Small intestine (tissue), 7 donors: ENCODE measurements around the gene ERAL1. TPM values are rescaled to one million over a fixed set of nuclear protein-coding genes. Genes with fewer than 3 reads are reported as not detected.
"Not testable (repeated sequence)": the region's sequence is repeated elsewhere in the genome, so short reads cannot be mapped to it uniquely, and the experiment has no call there.

Experiments
- DNase-seq, 2 donors: peaks; one replicate each; pipeline versions ENCODE4 v3.0.0 to v3.0.0-alpha.2; 2013
- FAIRE-seq: peaks from 2 replicates; lab custom pipeline; 2012; peaks lifted over from hg19 to GRCh38; lab: Jason Lieb, UNC
- H3K27ac ChIP-seq, 3 donors: one replicate each; pipeline ENCODE4 v1.5.1; 2013; ENCODE audit warnings: low read length in 2 of 3, mild to moderate bottlenecking in 2 of 3, control low read depth in 1 of 3, inconsistent platforms in 1 of 3, low read depth in 1 of 3, moderate library complexity in 1 of 3
- H3K27me3 ChIP-seq, 3 donors: one replicate each; pipeline ENCODE4 v1.6.1; 2013; ENCODE audit warnings: low read length in 3 of 3, inconsistent platforms in 1 of 3; ENCODE audit not compliant: control insufficient read depth in 3 of 3, insufficient read depth in 3 of 3
- H3K36me3 ChIP-seq, 3 donors: one replicate each; pipeline ENCODE4 v1.6.1; 2013; ENCODE audit warnings: low read length in 3 of 3, inconsistent platforms in 1 of 3, low read depth in 1 of 3, mild to moderate bottlenecking in 1 of 3, moderate library complexity in 1 of 3; ENCODE audit not compliant: control insufficient read depth in 3 of 3, insufficient read depth in 2 of 3
- H3K4me1 ChIP-seq, 3 donors: one replicate each; pipeline ENCODE4 v1.6.1; 2013; ENCODE audit warnings: low read length in 2 of 3, inconsistent platforms in 1 of 3, low read depth in 1 of 3, mild to moderate bottlenecking in 1 of 3, moderate library complexity in 1 of 3; ENCODE audit not compliant: control insufficient read depth in 3 of 3, insufficient read depth in 2 of 3
- H3K4me3 ChIP-seq, 3 donors: one replicate each; pipeline ENCODE4 v1.5.1; 2013; ENCODE audit warnings: low read length in 3 of 3, control low read depth in 1 of 3, inconsistent platforms in 1 of 3, low read depth in 1 of 3, mild to moderate bottlenecking in 1 of 3, moderate library complexity in 1 of 3
- H3K9me3 ChIP-seq, 2 donors: one replicate each; pipeline ENCODE4 v1.6.1; 2013; ENCODE audit warnings: low read depth in 1 of 2, low read length in 1 of 2; ENCODE audit not compliant: control insufficient read depth in 2 of 2, insufficient read depth in 1 of 2
- WGBS, 3 donors: extraction: QIAGEN DNeasy Blood & Tissue Kit; methylation state at CpG; one replicate each; pipeline ENCODE4 v1.1.7; 2013; 5-methylcytosine and 5-hydroxymethylcytosine counted together
- polyA plus RNA-seq, 4 donors: library from polyadenylated mRNA; stranded (reverse) in 3 of 4; unstranded in 1 of 4; fragments of 200-250 nt in 3 of 4; fragments of 120-200 nt in 1 of 4; gene quantifications; one replicate each; pipeline versions ENCODE4 v1.2.1 to v1.2.3, GENCODE V29; 2013
- donor health status: healthy with polysubstance abuse.
- donor health status: control.
- donor health status: control.
- donor health status: Bipolar disorder and iron deficiency.
- donor health status: healthy.

Gene ERAL1
- polyA plus RNA-seq, 4 donors: 38.5 to 48.9 (median 46.7) TPM

DNA sequence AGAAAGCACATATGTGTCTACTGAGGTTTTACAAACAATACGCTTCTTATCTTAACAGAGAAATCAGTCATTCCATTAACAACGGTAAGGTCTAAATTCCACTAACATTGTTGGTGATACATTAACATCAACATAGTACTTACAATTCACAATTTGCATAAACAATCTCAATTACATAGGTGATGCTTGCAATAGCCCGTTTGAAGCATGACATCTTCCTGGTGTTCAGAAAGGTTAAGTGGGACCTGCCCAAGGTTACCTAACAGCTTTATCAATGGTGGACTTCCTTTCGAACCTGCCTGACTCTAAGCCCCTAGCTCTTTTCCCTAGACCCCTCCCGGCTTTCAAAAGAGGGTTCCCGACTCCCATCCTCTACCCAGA is 12.9 kb upstream of the ERAL1 start:
- H3K27ac ChIP-seq: peak overlapping the region; percentile 97 to 98 (median 98)
- H3K27me3 ChIP-seq: no peaks in the 10 kb centered on the region
- peak; percentile 76 to 87 for DNase-seq

GRCh38 chr17:28842282-28843012 is 12.4 kb upstream of the ERAL1 start, which contains the start of gene FAM222B:
TSS of gene FAM222B (minus strand) at chr17:28842790. CDS start at chr17:28766667, 76,123 bp downstream.
- Histone ChIP-seq H3K27me3 (no peaks in the 10 kb centered on the region), H3K4me3 (peak within 1 kb of the TSS; percentile 86 to 100 (median 95)), H3K9me3 (no peaks in the 10 kb centered on the region), H3K27ac (peak within 1 kb of the TSS; percentile 97 to 98 (median 98)), H3K4me1 (peaks cover 0 to 11% (median 2%) of the 10 kb centered on the region in 3 donors), H3K36me3 (peaks cover 0 to 8% (median 4%) of the 10 kb centered on the region in 3 donors)
- no peak for FAIRE-seq
- DNase-seq: peak; percentile 82 to 92
- WGBS, 3 donors: 0 to 1% (median 1%) methylated on average over 42 to 44 of the region's 44 CpGs

More for the DNA sequence above, 12.9 kb upstream of the ERAL1 start:
- WGBS, 3 donors: 1 to 3% (median 2%) methylated on average over 6 of the region's 6 CpGs
- Histone ChIP-seq H3K4me1 (peaks cover 0 to 11% (median 2%) of the 10 kb centered on the region in 3 donors), H3K36me3 (peaks cover 0 to 8% (median 4%) of the 10 kb centered on the region in 3 donors), H3K4me3 (peak overlapping the region; percentile 86 to 100 (median 95)), H3K9me3 (no peaks in the 10 kb centered on the region)
- no peak for FAIRE-seq

- Histone ChIP-seq H3K36me3 (peaks cover 0 to 8% (median 0%) of the 10 kb centered on the region in 3 donors), H3K4me3 (no peak overlapping the region), H3K4me1 (peaks cover 0 to 11% (median 2%) of the 10 kb centered on the region in 3 donors), H3K27ac (no peak overlapping the region), H3K9me3 (no peaks in the 10 kb centered on the region), H3K27me3 (no peaks in the 10 kb centered on the region)
- FAIRE-seq (no peak), DNase-seq (no peak)
- 82 to 92% (median 87%) methylated on average over 6 of the region's 6 CpGs for WGBS, 3 donors
Observed at GRCh38 chr17:28843816-28844148, 11.0 kb upstream of the ERAL1 start.

- DNase-seq: no peak
- FAIRE-seq: no peak
- no peaks in the 10 kb centered on the region for H3K27me3 ChIP-seq
- 82 to 92% (median 85%) methylated on average over 10 of the region's 10 CpGs for WGBS, 3 donors
- no peaks in the 10 kb centered on the region for H3K9me3 ChIP-seq
- no peak overlapping the region for H3K27ac ChIP-seq
- H3K4me3 ChIP-seq: no peak overlapping the region
- peaks cover 0 to 4% (median 0%) of the 10 kb centered on the region in 3 donors for H3K4me1 ChIP-seq
- no peaks in the 10 kb centered on the region for H3K36me3 ChIP-seq
Observed at GRCh38 chr17:28846231-28846630, 8.6 kb upstream of the ERAL1 start.

DNA sequence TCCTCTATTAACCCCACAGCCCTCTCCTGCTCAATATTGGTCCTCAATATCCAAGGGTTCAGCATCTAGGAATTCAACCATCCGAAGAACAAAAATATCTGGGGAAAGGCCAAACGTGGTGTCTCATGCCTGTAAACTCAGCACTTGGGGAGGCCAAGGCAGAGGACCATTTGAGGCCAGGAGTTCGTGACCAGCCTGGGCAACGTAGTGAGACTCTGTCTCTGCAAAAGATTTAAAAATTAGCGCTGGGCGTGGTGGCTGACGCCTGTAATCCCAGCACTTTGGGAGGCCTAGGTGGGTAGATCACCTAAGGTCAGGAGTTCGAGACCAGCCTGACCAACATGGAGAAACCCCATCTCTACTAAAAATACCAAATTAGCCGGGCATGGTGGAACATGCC is 8.1 kb upstream of the ERAL1 start:
- WGBS, 3 donors: 88 to 93% (median 92%) methylated on average over 9 of the region's 9 CpGs
- H3K4me1 ChIP-seq, FAIRE-seq, DNase-seq, H3K4me3 ChIP-seq, H3K36me3 ChIP-seq, H3K9me3 ChIP-seq, H3K27ac ChIP-seq, H3K27me3 ChIP-seq: not testable (repeated sequence)

DNA sequence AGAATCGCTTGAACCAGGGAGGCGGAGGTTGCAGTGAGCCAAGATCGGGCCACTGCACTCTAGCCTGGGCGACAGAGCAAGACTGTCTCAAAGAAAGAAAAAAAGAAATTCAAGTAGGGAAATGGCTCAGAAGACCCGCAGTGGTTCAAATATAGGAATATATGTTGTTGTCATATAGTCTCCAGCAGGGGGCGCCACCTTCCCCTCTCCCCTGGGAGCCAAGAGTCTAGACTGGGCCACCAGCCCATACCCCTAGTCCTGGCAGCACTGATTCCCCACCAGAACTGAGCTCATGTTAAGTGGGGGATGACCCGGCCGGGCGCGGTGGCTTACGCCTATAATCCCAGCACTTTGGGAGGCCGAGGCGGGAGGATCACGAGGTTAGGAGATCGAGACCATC is 6.1 kb upstream of the ERAL1 start:
- H3K4me3 ChIP-seq, H3K36me3 ChIP-seq, FAIRE-seq, H3K4me1 ChIP-seq, H3K9me3 ChIP-seq, H3K27ac ChIP-seq, H3K27me3 ChIP-seq: not testable (repeated sequence)
- WGBS, 3 donors: 81 to 86% (median 81%) methylated on average over 15 of the region's 15 CpGs
- peak; percentile 40 to 50 for DNase-seq

- Histone ChIP-seq H3K27me3 (no peaks in the 10 kb centered on the region), H3K27ac (no peak overlapping the region), H3K4me1 (peaks cover 0 to 3% (median 0%) of the 10 kb centered on the region in 3 donors), H3K9me3 (no peaks in the 10 kb centered on the region), H3K36me3 (no peaks in the 10 kb centered on the region), H3K4me3 (no peak overlapping the region)
- 81 to 89% (median 82%) methylated on average over 5 of the region's 5 CpGs for WGBS, 3 donors
- DNase-seq: no peak
- no peak for FAIRE-seq
Observed at GRCh38 chr17:28849281-28849680, 5.5 kb upstream of the ERAL1 start.

DNA sequence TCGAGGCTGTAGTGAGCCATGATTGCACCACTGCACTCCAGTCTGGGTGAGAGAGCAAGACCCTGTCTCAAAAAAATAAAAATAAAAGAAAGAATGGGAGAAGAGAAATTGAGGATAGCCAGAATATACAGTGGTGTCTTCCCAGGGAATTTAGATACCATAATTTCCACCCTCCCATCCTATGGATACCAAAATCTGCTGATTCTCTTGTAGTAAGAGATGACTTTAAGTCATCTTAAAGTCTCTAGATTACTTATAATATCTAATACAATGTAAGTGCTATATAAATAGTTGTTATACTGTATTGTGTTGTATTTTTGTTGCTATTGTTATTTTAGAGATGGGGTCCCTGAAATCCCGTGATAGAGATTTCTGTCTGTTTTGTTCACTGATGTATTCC is 1.5 kb upstream of the ERAL1 start:
- Histone ChIP-seq H3K36me3 (peaks cover 4 to 13% (median 7%) of the 10 kb centered on the region in 3 donors), H3K27me3 (no peaks in the 10 kb centered on the region), H3K9me3 (no peaks in the 10 kb centered on the region), H3K4me1 (peaks cover 0 to 9% (median 0%) of the 10 kb centered on the region in 3 donors), H3K4me3 (no peak overlapping the region), H3K27ac (no peak overlapping the region)
- FAIRE-seq (no peak), DNase-seq (no peak)
- WGBS, 3 donors: 90 to 95% (median 90%) methylated on average over 2 of the region's 2 CpGs
